ENCODE data around the gene ARHGEF28. TPM values are rescaled to one million over a fixed set of nuclear protein-coding genes. Genes with fewer than 3 reads are reported as not detected.
A peak's percentile ranks its signal among the peaks of the same experiment; 100 is the strongest.

The ARHGEF28 gene
- total and polyA plus RNA-seq, 2 of the 13 experiments (the other 11 are each of a cell fraction or from before 2014, with no cell fraction given), result 17.4 to 34.1 TPM

- TF ChIP-seq GTF2F1 (IDR thresholded peaks at IDR 0.05; ENCODE audit: low read length) (no peak), KLF6 (CRISPR knock-in tag; IDR thresholded peaks at IDR 0.05) (no peak), ZNF256 (CRISPR knock-in tag; conservative IDR thresholded peaks at IDR 0.05) (no peak), SALL1 (CRISPR knock-in tag; IDR thresholded peaks at IDR 0.05) (0 out of 2 replicates have a peak, but pooled peaks have one; percentile 24), KLF16 (CRISPR knock-in tag; IDR thresholded peaks at IDR 0.05) (no peak), ZBTB46 (CRISPR knock-in tag; IDR thresholded peaks at IDR 0.05; ENCODE audit: borderline replicate concordance) (no peak), ZNF782 (CRISPR knock-in tag; IDR thresholded peaks at IDR 0.05; ENCODE audit: borderline replicate concordance) (no peak), DNMT3B (CRISPR knock-in tag; conservative IDR thresholded peaks at IDR 0.05) (no peak), ONECUT2 (CRISPR knock-in tag; IDR thresholded peaks at IDR 0.05) (no peak), ZMYM3 (CRISPR knock-in tag; IDR thresholded peaks at IDR 0.05) (peak; percentile 52; the same call in 1 of the 2 replicates), ZFY (CRISPR knock-in tag; IDR thresholded peaks at IDR 0.05) (peak; percentile 52), ZNF616 (CRISPR knock-in tag; IDR thresholded peaks at IDR 0.05; ENCODE audit: low read depth) (no peak), YY1 (IDR thresholded peaks at IDR 0.05; ENCODE audit: insufficient read depth, insufficient replicate concordance, low read depth, low read length) (no peak), ZNF790 (CRISPR knock-in tag; IDR thresholded peaks at IDR 0.05; ENCODE audit: borderline replicate concordance) (no peak), ZKSCAN5 (CRISPR knock-in tag; IDR thresholded peaks at IDR 0.05) (no peak), ZNF280D (CRISPR knock-in tag; IDR thresholded peaks at IDR 0.05) (0 out of 2 replicates have a peak, but pooled peaks have one; percentile 51), NFIB (CRISPR knock-in tag; IDR thresholded peaks at IDR 0.05; ENCODE audit: borderline replicate concordance) (no peak), ZBTB7B (CRISPR knock-in tag; IDR thresholded peaks at IDR 0.05) (no peak), CENPT (CRISPR knock-in tag; IDR thresholded peaks at IDR 0.05; ENCODE audit: low read depth) (no peak), TERF1 (CRISPR knock-in tag; IDR thresholded peaks at IDR 0.05) (no peak), KLF9 (CRISPR knock-in tag; IDR thresholded peaks at IDR 0.05; ENCODE audit: low read depth) (0 out of 2 replicates have a peak, but pooled peaks have one; percentile 60), ZMAT3 (CRISPR knock-in tag; conservative IDR thresholded peaks at IDR 0.05) (0 out of 2 replicates have a peak, but pooled peaks have one; percentile 35), ZNF460 (CRISPR knock-in tag; IDR thresholded peaks at IDR 0.05; ENCODE audit: borderline replicate concordance) (no peak), ZSCAN12 (CRISPR knock-in tag; IDR thresholded peaks at IDR 0.05) (no peak), RFX1 (IDR thresholded peaks at IDR 0.05) (no peak), ZZZ3 (CRISPR knock-in tag; IDR thresholded peaks at IDR 0.05; ENCODE audit: borderline replicate concordance) (no peak)
Observed at GRCh38 chr5:73617510-73618279, 8.3 kb upstream of the ARHGEF28 start (continued).
